Sigmoid colon (tissue), 7 donors: ENCODE results near the gene MRGPRD. TPM values are rescaled to one million over a fixed set of nuclear protein-coding genes. Genes with fewer than 3 reads are reported as not detected.

Experiments used
- DNase-seq: peaks from one replicate; pipeline ENCODE4 v3.0.0-alpha.2; 2019
- H3K27ac ChIP-seq, 4 donors: fragments of 200-600 bp; sonication (generic); one replicate each; pipeline ENCODE4 v1.5.1; 2016 to 2019; ENCODE audit warnings: mild to moderate bottlenecking in 1 of 4
- H3K27me3 ChIP-seq, 3 donors: fragments of 200-600 bp; sonication (generic); one replicate each; pipeline ENCODE4 v1.5.1; 2019; ENCODE audit warnings: mild to moderate bottlenecking in 1 of 3
- H3K36me3 ChIP-seq, 4 donors: fragments of 200-600 bp; sonication (generic); one replicate each; pipeline ENCODE4 v1.5.1; 2016 to 2019
- H3K4me1 ChIP-seq, 4 donors: fragments of 200-600 bp; sonication (generic); one replicate each; pipeline ENCODE4 v1.5.1; 2017 to 2019
- H3K4me3 ChIP-seq, 4 donors: fragments of 200-600 bp; sonication (generic); one replicate each; pipeline ENCODE4 v1.5.1; 2017 to 2019; ENCODE audit warnings: mild to moderate bottlenecking in 2 of 4, moderate library complexity in 1 of 4
- H3K9me3 ChIP-seq, 4 donors: fragments of 200-600 bp in 3 of 4; sonication (generic) in 3 of 4; one replicate each; pipeline versions ENCODE4 v1.5.1 to v1.6.1; 2013 to 2019
- CTCF ChIP-seq, 4 experiments: fragments of 450-650 bp in 3 of 4; fragments of 200-600 bp in 1 of 4; IDR thresholded peaks; one replicate each; pipeline ENCODE4 v1.5.1; 2016 to 2019; ENCODE audit warnings: antibody characterized with exemption in 4 of 4, mild to moderate bottlenecking in 3 of 4, moderate library complexity in 2 of 4
- EP300 ChIP-seq, 4 donors: sonication (generic); formaldehyde crosslinking; IDR thresholded peaks; one replicate each; pipeline ENCODE4 v1.6.1; 2017; ENCODE audit warnings: antibody characterized with exemption in 4 of 4
- POLR2A ChIP-seq, 2 donors: fragments of 450-650 bp; IDR thresholded peaks; one replicate each; pipeline ENCODE4 v1.6.1; 2016; ENCODE audit warnings: antibody characterized with exemption in 2 of 2, mild to moderate bottlenecking in 2 of 2, moderate library complexity in 2 of 2
- POLR2AphosphoS5 ChIP-seq, 4 donors: sonication (generic); formaldehyde crosslinking; IDR thresholded peaks; one replicate each; pipeline ENCODE4 v1.6.1; 2017; ENCODE audit warnings: antibody characterized with exemption in 4 of 4
- WGBS, 2 donors: extraction: QIAGEN DNeasy Blood & Tissue Kit; methylation state at CpG; one replicate each; pipeline ENCODE4 v1.1.7; 2013; 5-methylcytosine and 5-hydroxymethylcytosine counted together
- intact Hi-C: fragments of 100-400 bp; cut with DNase I; formaldehyde crosslinking; loops from one replicate; pipeline ENCODE4 v1.15.1; 2023
- polyA plus RNA-seq, 3 donors: library from polyadenylated mRNA; stranded (reverse); fragments of 200-250 nt; gene quantifications; one replicate each; pipeline ENCODE4 v1.2.3, GENCODE V29; 2013
- total RNA-seq, 4 donors: library from RNA; depleted of rRNA; stranded (reverse); fragments of >200 nt; gene quantifications; one replicate each; pipeline ENCODE4 v1.1.0, GENCODE V29; 2016
- donor health status: healthy with polysubstance abuse.
- donor health status: Bipolar disorder and iron deficiency.
- donor health status: healthy.

Gene MRGPRD
- total and polyA plus RNA-seq, 7 donors: 1.9 to 2.2 (median 2.1) TPM; not detected in 4

GRCh38 chr11:69004411-69005182 is 23.8 kb upstream of the MRGPRD start:
- no peak overlapping the region for H3K4me3 ChIP-seq
- peaks cover 26 to 53% (median 30%) of the 10 kb centered on the region in 4 donors for H3K36me3 ChIP-seq
- peaks cover 0 to 99% (median 97%) of the 10 kb centered on the region in 4 donors for H3K4me1 ChIP-seq
- no peaks in the 10 kb centered on the region for H3K9me3 ChIP-seq
- WGBS, 2 donors: 77 to 83% methylated on average over 13 of the region's 13 CpGs
- no peaks in the 10 kb centered on the region for H3K27me3 ChIP-seq
- peak overlapping the region; percentile 91 to 100 (median 98) for H3K27ac ChIP-seq
- peak; percentile 66 for DNase-seq
- intact Hi-C loops: loop anchor here (5.0 kb wide), 1 partner anchor 57 kb away; no protein-coding TSS in a partner anchor
- no peak for TF ChIP-seq CTCF (IDR thresholded peaks at IDR 0.05)
- TF ChIP-seq EP300 (IDR thresholded peaks at IDR 0.05): no peak
- TF ChIP-seq POLR2A (IDR thresholded peaks at IDR 0.05): no peak
- no peak for TF ChIP-seq POLR2AphosphoS5 (IDR thresholded peaks at IDR 0.05)

GRCh38 chr11:69003866-69004367 is 23.1 kb upstream of the MRGPRD start:
- no peak overlapping the region for H3K4me3 ChIP-seq
- intact Hi-C loops: loop anchor here (5.0 kb wide), 1 partner anchor 57 kb away; no protein-coding TSS in a partner anchor
- H3K9me3 ChIP-seq: no peaks in the 10 kb centered on the region
- DNase-seq: peak; percentile 72
- TF ChIP-seq POLR2A (IDR thresholded peaks at IDR 0.05) (no peak), POLR2AphosphoS5 (IDR thresholded peaks at IDR 0.05) (no peak), EP300 (IDR thresholded peaks at IDR 0.05) (no peak), CTCF (IDR thresholded peaks at IDR 0.05) (no peak)
- 85 to 91% methylated on average over 20 of the region's 20 CpGs for WGBS, 2 donors
- H3K27me3 ChIP-seq: no peaks in the 10 kb centered on the region
- peak overlapping the region; percentile 91 to 100 (median 98) for H3K27ac ChIP-seq
- peaks cover 0 to 99% (median 97%) of the 10 kb centered on the region in 4 donors for H3K4me1 ChIP-seq
- H3K36me3 ChIP-seq: peaks cover 24 to 46% (median 30%) of the 10 kb centered on the region in 4 donors

- intact Hi-C loops: loop anchor here (5.0 kb wide), 1 partner anchor 56 kb away; no protein-coding TSS in a partner anchor
- H3K27me3 ChIP-seq: no peaks in the 10 kb centered on the region
- H3K27ac ChIP-seq: peak overlapping the region; percentile 91 to 100 (median 98)
- DNase-seq: peak; percentile 65
- H3K9me3 ChIP-seq: no peaks in the 10 kb centered on the region
- TF ChIP-seq POLR2AphosphoS5 (IDR thresholded peaks at IDR 0.05) (peak in 1 of 4 donors; percentile 47), CTCF (IDR thresholded peaks at IDR 0.05) (no peak)
- peaks cover 24 to 46% (median 30%) of the 10 kb centered on the region in 4 donors for H3K36me3 ChIP-seq
- 83 to 88% methylated on average over 9 of the region's 9 CpGs for WGBS, 2 donors
- no peak overlapping the region for H3K4me3 ChIP-seq
- H3K4me1 ChIP-seq: peaks cover 0 to 99% (median 97%) of the 10 kb centered on the region in 4 donors
Measured at GRCh38 chr11:69003301-69003865, 22.6 kb upstream of the MRGPRD start.

- Histone ChIP-seq H3K36me3 (peaks cover 24 to 44% (median 30%) of the 10 kb centered on the region in 4 donors), H3K27ac (peak overlapping the region; percentile 91 to 100 (median 98)), H3K4me3 (no peak overlapping the region), H3K9me3 (no peaks in the 10 kb centered on the region), H3K27me3 (no peaks in the 10 kb centered on the region), H3K4me1 (peaks cover 0 to 99% (median 97%) of the 10 kb centered on the region in 4 donors)
- DNase-seq: peak; percentile 71
- intact Hi-C loops: loop anchor here (5.0 kb wide), 1 partner anchor 55 kb away; no protein-coding TSS in a partner anchor
- 74 to 80% methylated on average over 13 of the region's 13 CpGs for WGBS, 2 donors
- TF ChIP-seq POLR2AphosphoS5 (IDR thresholded peaks at IDR 0.05) (peak in 1 of 4 donors; percentile 55), POLR2A (IDR thresholded peaks at IDR 0.05) (no peak)
Measured at GRCh38 chr11:69002570-69003231, 21.9 kb upstream of the MRGPRD start.
